Uterus (tissue), 4 donors: ENCODE results near the gene PLXND1. TPM values are rescaled to one million over a fixed set of nuclear protein-coding genes. Genes with fewer than 3 reads are reported as not detected.

Experiments used
- DNase-seq, 2 donors: peaks; one replicate each; pipeline ENCODE4 v3.0.0-alpha.2; 2019 to 2020
- H3K27ac ChIP-seq, 2 donors: fragments of 200-600 bp; sonication (generic); 1 replicate in 1 of 2; 2 replicates in 1 of 2; pipeline ENCODE4 v1.5.1; 2016 to 2018
- H3K27me3 ChIP-seq, 2 donors: fragments of 200-600 bp; sonication (generic); one replicate each; pipeline ENCODE4 v1.5.1; 2018 to 2019; ENCODE audit warnings: control low read depth in 1 of 2
- H3K36me3 ChIP-seq, 2 donors: fragments of 200-600 bp; sonication (generic); one replicate each; pipeline ENCODE4 v1.5.1; 2019; ENCODE audit warnings: control low read depth in 1 of 2
- H3K4me1 ChIP-seq, 2 donors: fragments of 200-600 bp; sonication (generic); one replicate each; pipeline ENCODE4 v1.5.1; 2018 to 2019; ENCODE audit warnings: control low read depth in 1 of 2
- H3K4me3 ChIP-seq, 2 donors: fragments of 200-600 bp; sonication (generic); 1 replicate in 1 of 2; 2 replicates in 1 of 2; pipeline ENCODE4 v1.5.1; 2018 to 2019; ENCODE audit warnings: mild to moderate bottlenecking in 1 of 2
- H3K9me3 ChIP-seq, 2 donors: fragments of 200-600 bp; sonication (generic); one replicate each; pipeline ENCODE4 v1.5.1; 2019; ENCODE audit warnings: control low read depth in 1 of 2
- POLR2A ChIP-seq, 2 donors: fragments of 450-650 bp; IDR thresholded peaks; one replicate each; pipeline ENCODE4 v1.6.1; 2016; ENCODE audit warnings: antibody characterized with exemption in 2 of 2, mild to moderate bottlenecking in 1 of 2, moderate library complexity in 1 of 2
- intact Hi-C: fragments of 100-400 bp; cut with DNase I; formaldehyde crosslinking; loops from one replicate; pipeline ENCODE4 v1.15.1; 2023; ENCODE audit warnings: low total_unique reads
- total RNA-seq, 4 donors: library from RNA; depleted of rRNA in 3 of 4; stranded (reverse); fragments of >200 nt in 3 of 4; gene quantifications; one replicate each; pipeline versions ENCODE4 v1.1.0 to v1.2.4, GENCODE V29; 2014 to 2023
- TF ChIP-seq, protein P1 (sequence below), 4 experiments: fragments of 200-600 bp in 2 of 4; fragments of 450-650 bp in 2 of 4; sonication (generic) in 2 of 4; IDR thresholded peaks; one replicate each; pipeline ENCODE4 v1.5.1; 2016 to 2019; ENCODE audit warnings: antibody characterized with exemption in 4 of 4, mild to moderate bottlenecking in 2 of 4, moderate library complexity in 1 of 4
- donor health status: DM: yes; HTN: yes; CAD: no.

Gene PLXND1
- total RNA-seq, 4 donors from 2014 or later: 54.7 to 343 (median 121) TPM

GRCh38 chr3:129616291-129616690 lies 9.8 kb upstream of the PLXND1 start:
- intact Hi-C loops: no loop called here
- H3K4me1 ChIP-seq: peaks cover 0 to 6% of the 10 kb centered on the region in 2 donors
- H3K36me3 ChIP-seq: no peaks in the 10 kb centered on the region
- H3K27ac ChIP-seq: peak overlapping the region; percentile 46 to 57
- TF ChIP-seq, protein P1, sequence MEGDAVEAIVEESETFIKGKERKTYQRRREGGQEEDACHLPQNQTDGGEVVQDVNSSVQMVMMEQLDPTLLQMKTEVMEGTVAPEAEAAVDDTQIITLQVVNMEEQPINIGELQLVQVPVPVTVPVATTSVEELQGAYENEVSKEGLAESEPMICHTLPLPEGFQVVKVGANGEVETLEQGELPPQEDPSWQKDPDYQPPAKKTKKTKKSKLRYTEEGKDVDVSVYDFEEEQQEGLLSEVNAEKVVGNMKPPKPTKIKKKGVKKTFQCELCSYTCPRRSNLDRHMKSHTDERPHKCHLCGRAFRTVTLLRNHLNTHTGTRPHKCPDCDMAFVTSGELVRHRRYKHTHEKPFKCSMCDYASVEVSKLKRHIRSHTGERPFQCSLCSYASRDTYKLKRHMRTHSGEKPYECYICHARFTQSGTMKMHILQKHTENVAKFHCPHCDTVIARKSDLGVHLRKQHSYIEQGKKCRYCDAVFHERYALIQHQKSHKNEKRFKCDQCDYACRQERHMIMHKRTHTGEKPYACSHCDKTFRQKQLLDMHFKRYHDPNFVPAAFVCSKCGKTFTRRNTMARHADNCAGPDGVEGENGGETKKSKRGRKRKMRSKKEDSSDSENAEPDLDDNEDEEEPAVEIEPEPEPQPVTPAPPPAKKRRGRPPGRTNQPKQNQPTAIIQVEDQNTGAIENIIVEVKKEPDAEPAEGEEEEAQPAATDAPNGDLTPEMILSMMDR (IDR thresholded peaks at IDR 0.05): no peak
- no peak for TF ChIP-seq POLR2A (IDR thresholded peaks at IDR 0.05)
- no peak for DNase-seq
- H3K9me3 ChIP-seq: no peaks in the 10 kb centered on the region
- H3K4me3 ChIP-seq: no peak overlapping the region
- H3K27me3 ChIP-seq: no peaks in the 10 kb centered on the region

DNA sequence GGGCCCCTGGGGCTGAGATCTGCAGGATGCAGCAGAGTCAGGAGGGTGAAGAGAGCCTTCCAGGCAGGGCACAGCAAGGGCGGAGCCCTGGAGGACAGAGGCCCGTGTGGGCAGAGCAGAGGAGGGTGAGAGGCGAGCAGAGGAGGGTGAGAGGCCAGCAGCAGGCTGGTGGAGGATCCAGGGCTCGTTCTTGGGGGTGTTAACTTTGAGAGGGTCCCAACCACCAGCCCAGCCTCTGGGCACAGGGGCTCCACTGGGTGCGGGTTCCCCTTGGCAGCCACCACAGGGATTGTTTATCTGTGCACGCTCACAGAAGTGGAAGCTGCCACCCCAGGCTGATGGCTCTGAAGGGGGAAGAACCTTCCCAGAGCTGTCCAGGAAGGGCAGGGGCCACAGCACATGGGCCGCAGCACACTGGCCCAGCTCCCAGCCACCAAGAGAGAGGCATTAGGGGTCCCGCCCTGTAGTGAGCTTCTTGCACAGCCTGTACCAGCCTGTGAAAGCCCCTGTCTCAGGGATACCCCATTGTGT lies 9.3 kb upstream of the PLXND1 start:
- Histone ChIP-seq H3K36me3 (no peaks in the 10 kb centered on the region), H3K4me3 (no peak overlapping the region), H3K27ac (peak overlapping the region in 1 of 2 donors; percentile 57), H3K9me3 (no peaks in the 10 kb centered on the region), H3K27me3 (no peaks in the 10 kb centered on the region), H3K4me1 (peaks cover 0 to 6% of the 10 kb centered on the region in 2 donors)
- TF ChIP-seq, protein P1 (IDR thresholded peaks at IDR 0.05): no peak
- TF ChIP-seq POLR2A (IDR thresholded peaks at IDR 0.05): no peak
- DNase-seq: peak in 1 of 2 donors; percentile 14
- intact Hi-C loops: no loop called here

GRCh38 chr3:129614927-129615363 lies 8.5 kb upstream of the PLXND1 start:
- no peak overlapping the region for H3K4me3 ChIP-seq
- H3K4me1 ChIP-seq: peaks cover 0 to 6% of the 10 kb centered on the region in 2 donors
- intact Hi-C loops: no loop called here
- H3K27ac ChIP-seq: peak overlapping the region in 1 of 2 donors; percentile 57
- no peaks in the 10 kb centered on the region for H3K36me3 ChIP-seq
- no peak for TF ChIP-seq POLR2A (IDR thresholded peaks at IDR 0.05)
- TF ChIP-seq, protein P1 (IDR thresholded peaks at IDR 0.05): no peak
- peak in 1 of 2 donors; percentile 39 for DNase-seq
- no peaks in the 10 kb centered on the region for H3K27me3 ChIP-seq
- no peaks in the 10 kb centered on the region for H3K9me3 ChIP-seq

DNA sequence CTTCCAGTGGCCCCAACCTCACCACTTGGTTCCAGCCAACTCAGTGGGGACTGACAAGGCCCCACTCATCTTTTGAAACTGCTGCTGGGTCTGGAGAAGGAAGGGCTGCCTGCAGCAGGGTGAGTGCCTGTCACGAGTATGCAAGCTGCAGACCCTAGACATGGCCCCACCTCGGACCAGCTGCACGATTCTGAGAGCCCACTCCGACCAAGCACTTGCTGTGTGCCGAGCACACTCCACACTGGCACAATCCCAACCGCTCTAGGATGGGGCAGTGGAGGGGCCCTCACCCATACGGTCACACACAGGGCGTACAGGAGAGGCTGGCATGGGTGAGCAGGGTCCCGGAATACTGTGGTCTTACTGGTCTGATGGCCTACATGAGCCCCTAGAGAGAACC lies 8.0 kb upstream of the PLXND1 start:
- H3K27ac ChIP-seq: no peak overlapping the region
- H3K27me3 ChIP-seq: no peaks in the 10 kb centered on the region
- no peaks in the 10 kb centered on the region for H3K9me3 ChIP-seq
- H3K36me3 ChIP-seq: no peaks in the 10 kb centered on the region
- TF ChIP-seq POLR2A (IDR thresholded peaks at IDR 0.05): no peak
- TF ChIP-seq, protein P1 (IDR thresholded peaks at IDR 0.05): no peak
- intact Hi-C loops: no loop called here
- peaks cover 0 to 6% of the 10 kb centered on the region in 2 donors for H3K4me1 ChIP-seq
- H3K4me3 ChIP-seq: no peak overlapping the region
- DNase-seq: peak in 1 of 2 donors; percentile 16

GRCh38 chr3:129613367-129613740 lies 6.9 kb upstream of the PLXND1 start:
- H3K4me1 ChIP-seq: peaks cover 0 to 9% of the 10 kb centered on the region in 2 donors
- intact Hi-C loops: no loop called here
- H3K4me3 ChIP-seq: no peak overlapping the region
- TF ChIP-seq POLR2A (IDR thresholded peaks at IDR 0.05): no peak
- TF ChIP-seq, protein P1 (IDR thresholded peaks at IDR 0.05): no peak
- H3K36me3 ChIP-seq: no peaks in the 10 kb centered on the region
- no peaks in the 10 kb centered on the region for H3K27me3 ChIP-seq
- peak in 1 of 2 donors; percentile 16 for DNase-seq
- H3K9me3 ChIP-seq: no peaks in the 10 kb centered on the region
- H3K27ac ChIP-seq: peak overlapping the region in 1 of 2 donors; percentile 45
